ENCODE results near the gene ANAPC1.
"Not testable (repeated sequence)": the region's sequence is repeated elsewhere in the genome, so short reads cannot be mapped to it uniquely, and the experiment has no call there.

The ANAPC1 gene

DNA sequence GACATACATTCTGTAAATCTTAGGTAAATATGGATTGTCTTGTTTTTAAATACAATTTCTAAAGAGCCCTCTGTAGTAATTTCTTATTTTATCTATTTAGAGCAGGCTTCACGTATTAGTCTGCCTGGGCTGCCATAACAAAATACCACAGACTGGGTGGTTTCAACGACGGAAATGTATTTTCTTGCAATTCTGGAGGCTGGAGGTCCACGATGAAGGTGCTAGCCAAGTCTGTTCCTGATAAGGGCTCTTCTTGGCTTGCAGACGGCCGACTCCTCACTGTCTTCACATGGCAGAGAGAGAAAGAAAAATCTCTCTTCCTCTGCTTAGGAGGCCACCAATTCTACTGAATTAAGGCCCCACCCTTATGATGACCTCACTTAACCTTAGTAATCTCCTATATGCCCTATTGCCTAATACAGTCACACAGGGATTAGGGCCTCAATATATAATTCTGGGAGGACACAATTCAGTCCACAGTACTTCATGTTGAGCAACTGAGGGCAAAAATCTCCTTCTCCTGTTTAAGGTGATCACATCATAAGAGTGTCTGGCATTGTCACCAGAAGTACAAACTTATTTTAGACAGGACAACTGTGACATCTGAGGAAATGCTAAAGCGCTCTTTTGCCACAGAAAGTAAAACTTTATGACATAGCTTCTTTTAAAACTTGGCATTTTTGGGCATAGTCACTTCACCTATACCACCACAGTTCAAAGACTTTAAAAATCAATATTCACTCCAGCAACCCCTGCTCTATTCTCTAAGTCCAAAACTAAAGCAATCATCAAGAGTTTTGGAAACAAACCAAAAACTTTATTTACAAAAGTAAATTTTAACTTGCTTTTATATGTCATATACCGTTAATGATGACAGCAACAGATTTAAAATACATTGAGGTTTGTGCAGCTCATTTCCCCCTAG, 115.5 kb downstream of the ANAPC1 start:
- H3K9ac ChIP-seq (ENCODE audit: low read depth in 1 of 2, low read length in 2 of 2); H3K27ac ChIP-seq (ENCODE audit: low read depth, low read length); H3K27me3 ChIP-seq (ENCODE audit: control insufficient read depth in 1 of 2, insufficient read depth in 2 of 2, low read length in 2 of 2); H3K36me3 ChIP-seq (ENCODE audit: control insufficient read depth in 1 of 2, insufficient read depth in 2 of 2, low read length in 2 of 2); H3K4me1 ChIP-seq (ENCODE audit: control insufficient read depth in 1 of 2, insufficient read depth in 2 of 2, low read length in 2 of 2); H3K4me3 ChIP-seq (ENCODE audit: low read depth in 1 of 2, low read length in 2 of 2); H3K9me3 ChIP-seq (ENCODE audit: control insufficient read depth in 1 of 2, low read length in 2 of 2): not testable (repeated sequence)

DNA sequence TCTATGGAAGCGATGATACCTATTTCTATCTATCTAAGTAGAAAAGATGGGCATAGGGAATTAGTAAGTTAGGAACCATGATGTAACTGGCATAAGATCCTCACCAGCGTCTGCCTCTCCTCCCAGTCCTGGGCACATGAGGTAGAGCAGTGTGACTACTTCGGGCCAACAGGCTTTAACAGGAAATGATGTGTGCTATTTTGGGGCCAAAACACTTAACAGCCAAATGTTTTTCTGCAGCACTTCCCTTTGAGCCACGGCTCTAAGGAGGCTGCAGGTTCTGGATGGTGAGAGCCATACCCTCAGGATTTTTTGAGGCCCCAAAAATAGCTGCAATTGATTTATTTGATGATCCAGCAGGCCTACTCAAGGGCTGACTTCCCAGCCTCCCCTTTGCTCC, 116.9 kb downstream of the ANAPC1 start:
- not testable (repeated sequence) for H3K9me3 ChIP-seq (ENCODE audit: control insufficient read depth in 1 of 2, low read length in 2 of 2); H3K4me1 ChIP-seq (ENCODE audit: control insufficient read depth in 1 of 2, insufficient read depth in 2 of 2, low read length in 2 of 2); H3K4me3 ChIP-seq (ENCODE audit: low read depth in 1 of 2, low read length in 2 of 2); H3K36me3 ChIP-seq (ENCODE audit: control insufficient read depth in 1 of 2, insufficient read depth in 2 of 2, low read length in 2 of 2); H3K27ac ChIP-seq (ENCODE audit: low read depth, low read length); H3K9ac ChIP-seq (ENCODE audit: low read depth in 1 of 2, low read length in 2 of 2); H3K27me3 ChIP-seq (ENCODE audit: control insufficient read depth in 1 of 2, insufficient read depth in 2 of 2, low read length in 2 of 2)

- not testable (repeated sequence) for H3K36me3 ChIP-seq (ENCODE audit: control insufficient read depth in 1 of 2, insufficient read depth in 2 of 2, low read length in 2 of 2); H3K9me3 ChIP-seq (ENCODE audit: control insufficient read depth in 1 of 2, low read length in 2 of 2); H3K9ac ChIP-seq (ENCODE audit: low read depth in 1 of 2, low read length in 2 of 2); H3K27ac ChIP-seq (ENCODE audit: low read depth, low read length); H3K27me3 ChIP-seq (ENCODE audit: control insufficient read depth in 1 of 2, insufficient read depth in 2 of 2, low read length in 2 of 2); H3K4me3 ChIP-seq (ENCODE audit: low read depth in 1 of 2, low read length in 2 of 2); H3K4me1 ChIP-seq (ENCODE audit: control insufficient read depth in 1 of 2, insufficient read depth in 2 of 2, low read length in 2 of 2)
These were observed 117.7 kb downstream of the ANAPC1 start for GRCh38 chr2:111766295-111766694.

GRCh38 chr2:111764151-111764550, 119.8 kb downstream of the ANAPC1 start:
- not testable (repeated sequence) for H3K4me3 ChIP-seq (ENCODE audit: low read depth in 1 of 2, low read length in 2 of 2); H3K9ac ChIP-seq (ENCODE audit: low read depth in 1 of 2, low read length in 2 of 2); H3K27ac ChIP-seq (ENCODE audit: low read depth, low read length); H3K9me3 ChIP-seq (ENCODE audit: control insufficient read depth in 1 of 2, low read length in 2 of 2); H3K27me3 ChIP-seq (ENCODE audit: control insufficient read depth in 1 of 2, insufficient read depth in 2 of 2, low read length in 2 of 2); H3K36me3 ChIP-seq (ENCODE audit: control insufficient read depth in 1 of 2, insufficient read depth in 2 of 2, low read length in 2 of 2); H3K4me1 ChIP-seq (ENCODE audit: control insufficient read depth in 1 of 2, insufficient read depth in 2 of 2, low read length in 2 of 2)

DNA sequence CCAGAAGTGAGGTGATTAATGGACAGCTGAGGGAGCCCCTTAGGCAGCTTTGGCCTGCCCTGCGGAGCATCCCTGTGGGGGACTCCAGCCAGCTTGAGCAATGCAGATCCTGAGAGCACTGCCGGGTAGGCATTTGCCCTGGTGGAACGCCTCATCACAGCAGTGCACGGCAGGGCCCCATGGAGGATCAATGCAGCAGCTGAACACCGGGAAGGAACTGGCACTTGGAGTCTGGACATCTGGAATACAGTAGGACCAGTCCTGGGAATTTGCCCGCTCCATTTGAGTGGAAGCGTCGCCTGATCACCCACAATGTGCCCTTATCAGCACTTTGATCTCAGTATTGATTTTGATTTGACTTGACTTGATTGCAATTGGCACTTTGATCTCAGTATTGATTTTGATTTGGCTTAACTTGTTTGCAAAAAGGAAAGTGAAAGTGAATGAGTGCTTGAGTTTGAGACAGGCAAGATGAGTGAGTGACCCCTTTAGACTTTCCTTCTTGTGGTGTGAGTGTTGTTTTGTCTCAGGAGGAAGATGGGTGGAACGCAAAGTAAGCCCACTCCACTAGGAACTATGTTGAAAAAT, 123.2 kb downstream of the ANAPC1 start:
- H3K9ac ChIP-seq (ENCODE audit: low read depth in 1 of 2, low read length in 2 of 2); H3K36me3 ChIP-seq (ENCODE audit: control insufficient read depth in 1 of 2, insufficient read depth in 2 of 2, low read length in 2 of 2); H3K27ac ChIP-seq (ENCODE audit: low read depth, low read length); H3K9me3 ChIP-seq (ENCODE audit: control insufficient read depth in 1 of 2, low read length in 2 of 2); H3K4me1 ChIP-seq (ENCODE audit: control insufficient read depth in 1 of 2, insufficient read depth in 2 of 2, low read length in 2 of 2); H3K4me3 ChIP-seq (ENCODE audit: low read depth in 1 of 2, low read length in 2 of 2); H3K27me3 ChIP-seq (ENCODE audit: control insufficient read depth in 1 of 2, insufficient read depth in 2 of 2, low read length in 2 of 2): not testable (repeated sequence)

- H3K4me1 ChIP-seq (ENCODE audit: control insufficient read depth in 1 of 2, insufficient read depth in 2 of 2, low read length in 2 of 2); H3K27me3 ChIP-seq (ENCODE audit: control insufficient read depth in 1 of 2, insufficient read depth in 2 of 2, low read length in 2 of 2); H3K36me3 ChIP-seq (ENCODE audit: control insufficient read depth in 1 of 2, insufficient read depth in 2 of 2, low read length in 2 of 2); H3K9ac ChIP-seq (ENCODE audit: low read depth in 1 of 2, low read length in 2 of 2); H3K9me3 ChIP-seq (ENCODE audit: control insufficient read depth in 1 of 2, low read length in 2 of 2); H3K4me3 ChIP-seq (ENCODE audit: low read depth in 1 of 2, low read length in 2 of 2); H3K27ac ChIP-seq (ENCODE audit: low read depth, low read length): not testable (repeated sequence)
These were observed 131.5 kb downstream of the ANAPC1 start for GRCh38 chr2:111752533-111752932.

GRCh38 chr2:111750641-111751040, 133.4 kb downstream of the ANAPC1 start:
- H3K27me3 ChIP-seq (ENCODE audit: control insufficient read depth in 1 of 2, insufficient read depth in 2 of 2, low read length in 2 of 2); H3K9ac ChIP-seq (ENCODE audit: low read depth in 1 of 2, low read length in 2 of 2); H3K4me3 ChIP-seq (ENCODE audit: low read depth in 1 of 2, low read length in 2 of 2); H3K36me3 ChIP-seq (ENCODE audit: control insufficient read depth in 1 of 2, insufficient read depth in 2 of 2, low read length in 2 of 2); H3K9me3 ChIP-seq (ENCODE audit: control insufficient read depth in 1 of 2, low read length in 2 of 2); H3K4me1 ChIP-seq (ENCODE audit: control insufficient read depth in 1 of 2, insufficient read depth in 2 of 2, low read length in 2 of 2); H3K27ac ChIP-seq (ENCODE audit: low read depth, low read length): not testable (repeated sequence)

GRCh38 chr2:111748429-111748828, 135.6 kb downstream of the ANAPC1 start:
- H3K4me3 ChIP-seq (ENCODE audit: low read depth in 1 of 2, low read length in 2 of 2), result not testable (repeated sequence)

DNA sequence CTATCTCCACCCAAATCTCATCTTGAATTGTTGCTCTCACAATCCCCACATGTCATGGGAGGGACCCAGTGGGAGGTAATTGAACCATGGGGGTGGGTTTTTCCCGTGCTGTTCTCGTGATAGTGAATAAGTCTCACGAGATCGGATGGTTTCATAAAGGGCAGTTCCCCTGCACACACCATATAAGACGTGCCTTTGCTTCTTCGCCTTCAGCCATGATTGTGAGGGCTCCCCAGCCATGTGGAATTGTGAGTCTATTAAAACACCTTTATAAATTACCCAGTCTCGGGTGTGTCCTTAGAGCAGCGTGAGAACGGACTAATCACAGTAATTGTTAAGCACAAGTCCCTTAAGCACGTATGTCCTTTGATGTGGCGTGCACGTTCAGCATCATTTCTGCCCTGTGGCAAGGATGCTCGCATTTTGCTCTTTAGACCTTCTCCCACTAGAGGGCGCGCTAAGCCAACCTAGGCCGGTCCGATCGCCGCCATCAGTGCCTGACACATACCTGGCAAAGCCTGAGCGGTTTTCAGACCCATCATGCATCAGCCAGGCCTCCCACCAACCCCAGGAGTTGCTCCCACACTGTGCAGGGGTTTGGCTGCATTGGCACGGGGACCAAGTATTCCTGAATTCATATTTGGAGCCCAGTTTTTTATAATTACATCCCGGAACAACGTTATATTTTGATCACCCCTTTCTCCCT, 136.4 kb downstream of the ANAPC1 start:
- H3K36me3 ChIP-seq (ENCODE audit: control insufficient read depth in 1 of 2, insufficient read depth in 2 of 2, low read length in 2 of 2); H3K9ac ChIP-seq (ENCODE audit: low read depth in 1 of 2, low read length in 2 of 2); H3K4me1 ChIP-seq (ENCODE audit: control insufficient read depth in 1 of 2, insufficient read depth in 2 of 2, low read length in 2 of 2); H3K9me3 ChIP-seq (ENCODE audit: control insufficient read depth in 1 of 2, low read length in 2 of 2); H3K4me3 ChIP-seq (ENCODE audit: low read depth in 1 of 2, low read length in 2 of 2); H3K27ac ChIP-seq (ENCODE audit: low read depth, low read length); H3K27me3 ChIP-seq (ENCODE audit: control insufficient read depth in 1 of 2, insufficient read depth in 2 of 2, low read length in 2 of 2): not testable (repeated sequence)

More at GRCh38 chr2:111748429-111748828, 135.6 kb downstream of the ANAPC1 start:
- not testable (repeated sequence) for H3K4me1 ChIP-seq (ENCODE audit: control insufficient read depth in 1 of 2, insufficient read depth in 2 of 2, low read length in 2 of 2); H3K9ac ChIP-seq (ENCODE audit: low read depth in 1 of 2, low read length in 2 of 2); H3K36me3 ChIP-seq (ENCODE audit: control insufficient read depth in 1 of 2, insufficient read depth in 2 of 2, low read length in 2 of 2); H3K9me3 ChIP-seq (ENCODE audit: control insufficient read depth in 1 of 2, low read length in 2 of 2); H3K27me3 ChIP-seq (ENCODE audit: control insufficient read depth in 1 of 2, insufficient read depth in 2 of 2, low read length in 2 of 2); H3K27ac ChIP-seq (ENCODE audit: low read depth, low read length)

DNA sequence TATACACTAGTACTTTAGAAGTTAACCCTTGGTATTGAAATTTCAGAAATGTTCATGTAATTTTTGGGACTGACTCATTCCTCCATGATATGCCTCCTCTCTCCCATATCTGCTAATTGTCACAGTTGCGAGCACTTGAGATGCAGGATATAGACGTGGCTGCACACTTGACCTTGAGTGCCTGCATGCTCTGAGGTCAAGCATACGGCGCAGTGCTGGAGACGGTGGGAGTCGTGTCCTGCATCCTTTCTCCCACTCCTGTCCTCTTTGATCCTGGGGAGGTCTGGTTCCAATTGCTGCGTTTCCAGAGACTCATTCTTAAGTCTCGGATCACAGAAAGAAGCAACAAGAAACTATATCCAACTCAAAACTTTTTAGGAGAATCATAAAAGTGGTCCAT, 139.2 kb downstream of the ANAPC1 start:
- not testable (repeated sequence) for H3K4me3 ChIP-seq (ENCODE audit: low read depth in 1 of 2, low read length in 2 of 2); H3K27me3 ChIP-seq (ENCODE audit: control insufficient read depth in 1 of 2, insufficient read depth in 2 of 2, low read length in 2 of 2); H3K9me3 ChIP-seq (ENCODE audit: control insufficient read depth in 1 of 2, low read length in 2 of 2); H3K36me3 ChIP-seq (ENCODE audit: control insufficient read depth in 1 of 2, insufficient read depth in 2 of 2, low read length in 2 of 2); H3K9ac ChIP-seq (ENCODE audit: low read depth in 1 of 2, low read length in 2 of 2); H3K4me1 ChIP-seq (ENCODE audit: control insufficient read depth in 1 of 2, insufficient read depth in 2 of 2, low read length in 2 of 2); H3K27ac ChIP-seq (ENCODE audit: low read depth, low read length)

Measured in duodenal mucosa (tissue), 2 donors.